NB4 (cell line): ENCODE data around the gene ANG.
"Not testable (repeated sequence)": the region's sequence is repeated elsewhere in the genome, so short reads cannot be mapped to it uniquely, and the experiment has no call there.

ENCODE experiments used
- DNase-seq: peaks from one replicate; pipeline ENCODE4 v3.0.0; 2010; ENCODE audit warnings: low read depth
- H3K4me3 ChIP-seq: one replicate; pipeline ENCODE4 v1.5.1; 2011; ENCODE audit warnings: mild to moderate bottlenecking, low read depth, low read length, moderate library complexity
- CTCF ChIP-seq: IDR thresholded peaks from one replicate; pipeline ENCODE4 v1.5.1; 2012; ENCODE audit warnings: low read depth, low read length
- MAX ChIP-seq: IDR thresholded peaks from 2 replicates; pipeline ENCODE4 v1.6.1; 2011; ENCODE audit warnings: low read depth, low read length
- MYC ChIP-seq: IDR thresholded peaks from 2 replicates; pipeline ENCODE4 v1.6.1; 2011; ENCODE audit warnings: low read depth, low read length
- POLR2A ChIP-seq: IDR thresholded peaks from 2 replicates; pipeline ENCODE4 v1.6.1; 2011; ENCODE audit warnings: mild to moderate bottlenecking; ENCODE audit not compliant: insufficient read length; ENCODE audit errors: extremely low read depth

ANG gene

GRCh38 chr14:20698934-20699333 is 10.4 kb downstream of the ANG start:
- DNase-seq = no peak
- no peak for TF ChIP-seq POLR2A
- no peak for TF ChIP-seq CTCF
- no peak for TF ChIP-seq MAX
- no peak overlapping the region for H3K4me3 ChIP-seq

- TF ChIP-seq CTCF (no peak), POLR2A (no peak), MYC (no peak), MAX (no peak)
- DNase-seq = no peak
- no peak overlapping the region for H3K4me3 ChIP-seq
Observed at GRCh38 chr14:20699931-20700330, 11.4 kb downstream of the ANG start.

GRCh38 chr14:20700965-20701364 is 12.4 kb downstream of the ANG start:
- not testable (repeated sequence) for DNase-seq

GRCh38 chr14:20706657-20707355 is 18.2 kb downstream of the ANG start:
- TF ChIP-seq MAX (no peak), POLR2A (no peak), CTCF (no peak), MYC (no peak)
- no peak overlapping the region for H3K4me3 ChIP-seq
- DNase-seq = no peak

More at GRCh38 chr14:20700965-20701364, 12.4 kb downstream of the ANG start:
- not testable (repeated sequence) for H3K4me3 ChIP-seq

DNA sequence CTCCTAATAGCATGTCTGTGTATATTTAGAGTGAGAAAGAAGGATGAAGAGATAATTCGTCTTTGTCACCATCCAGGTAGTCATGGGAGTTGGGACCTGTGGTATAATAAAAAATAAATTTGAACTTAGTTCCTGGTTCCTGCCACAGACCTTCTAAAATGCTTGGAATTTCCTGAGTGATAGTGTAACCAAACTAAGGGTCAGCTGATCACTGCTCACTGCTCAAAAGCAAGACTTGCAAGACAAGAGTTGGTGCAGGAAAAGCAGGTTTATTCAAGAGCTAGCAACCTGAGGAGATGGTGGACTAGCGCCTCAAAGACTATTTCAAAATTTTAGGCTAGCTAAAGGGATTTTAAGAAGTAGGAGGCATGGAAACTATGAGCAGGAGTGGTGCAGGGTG is 19.1 kb downstream of the ANG start:
- no peak overlapping the region for H3K4me3 ChIP-seq
- no peak for DNase-seq
- TF ChIP-seq POLR2A (no peak), MAX (no peak), MYC (no peak), CTCF (no peak)

DNA sequence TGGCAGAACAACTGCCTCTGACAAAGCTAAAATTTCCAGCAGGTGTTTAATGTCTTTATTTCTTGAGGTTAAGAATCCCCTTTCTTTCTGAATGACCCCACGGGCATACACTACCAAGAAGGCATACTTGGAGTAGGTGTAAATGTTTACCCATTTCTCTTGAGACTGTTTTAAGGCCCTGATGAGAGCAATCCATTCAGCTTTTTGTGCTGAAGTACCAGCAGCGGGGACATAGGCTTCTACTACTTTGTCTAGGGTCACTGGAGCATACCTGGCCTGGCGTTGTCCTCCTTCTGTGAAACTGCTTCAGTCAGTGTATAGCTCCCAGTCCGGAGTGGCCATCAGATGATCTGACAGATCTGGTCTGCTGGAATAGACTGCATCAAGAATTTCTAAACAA is 22.7 kb downstream of the ANG start:
- TF ChIP-seq MYC = no peak
- no peak for TF ChIP-seq CTCF
- no peak for TF ChIP-seq MAX
- no peak for TF ChIP-seq POLR2A

More for the DNA sequence above, 22.7 kb downstream of the ANG start:
- no peak overlapping the region for H3K4me3 ChIP-seq
- DNase-seq = no peak
